Measurements from ENCODE around the gene PSMD5. TPM values are rescaled to one million over a fixed set of nuclear protein-coding genes. Genes with fewer than 3 reads are reported as not detected.

Gene PSMD5
- 31.5 to 38.3 TPM (median 34.3 TPM) in 5 replicates for total RNA-seq (2022; extraction: Qiagen RNA extraction; ENCODE audit: low read depth)

GRCh38 chr9:120842685-120843485, at the start of gene PSMD5:
Gene PSMD5 (minus strand): TSS chr9:120842922. CDS start chr9:120842909, 13 bp downstream.

GRCh38 chr9:120876842-120877240, 34.1 kb upstream of the PSMD5 start, which contains the start of gene PHF19:
Gene PHF19 (minus strand): TSS chr9:120877188. CDS start chr9:120874741, 2,447 bp downstream.

GRCh38 chr9:120792898-120793765, 49.6 kb downstream of the PSMD5 start, which contains the start of gene FBXW2:
Gene FBXW2 (minus strand): TSS chr9:120793416. CDS start chr9:120788258, 5,158 bp downstream.

Other genes starting within 250 kb of the PSMD5 start
- gene MEGF9, start 128.5 kb downstream of the PSMD5 start, total RNA-seq (2022; extraction: Qiagen RNA extraction; ENCODE audit: low read depth) = 23.4 to 34.5 TPM (median 32.2 TPM) in 5 replicates
- 38.5 to 46.5 TPM (median 43.8 TPM) in 5 replicates for gene FBXW2, start 49.5 kb downstream of the PSMD5 start, total RNA-seq (2022; extraction: Qiagen RNA extraction; ENCODE audit: low read depth)
- 98.1 to 135 TPM (median 125 TPM) in 5 replicates for gene PHF19, start 34.3 kb upstream of the PSMD5 start, total RNA-seq (2022; extraction: Qiagen RNA extraction; ENCODE audit: low read depth)
- 4.1 to 12.0 TPM (median 7.0 TPM) in 5 replicates for gene TRAF1, start 83.9 kb upstream of the PSMD5 start, total RNA-seq (2022; extraction: Qiagen RNA extraction; ENCODE audit: low read depth)
- 11.6 to 16.5 TPM (median 13.9 TPM) in 5 replicates for gene C5, start 207.4 kb upstream of the PSMD5 start, total RNA-seq (2022; extraction: Qiagen RNA extraction; ENCODE audit: low read depth)
- 5.7 to 7.6 TPM (median 6.9 TPM) in 5 replicates for gene CNTRL, start 232.0 kb upstream of the PSMD5 start, total RNA-seq (2022; extraction: Qiagen RNA extraction; ENCODE audit: low read depth)

Measured in A549 treated with DMSO at 1 μM for 4 hours (cell line).